Measurements from ENCODE around the gene DLK2.

The DLK2 gene

GRCh38 chr6:43448916-43449315, 6.4 kb downstream of the DLK2 start:
- no peak for TF ChIP-seq CTCF (IDR thresholded peaks at IDR 0.05; ENCODE audit: insufficient read depth, low read length, missing control alignments)
- CTCF ChIA-PET: interaction anchor here (0.7 to 6.1 kb wide), 5 partner anchors 9 to 185 kb away, joined by 3 to 33 read pairs (median 5); partner anchors contain the start of gene ABCC10
- POLR2A ChIA-PET: interaction anchor here (0.6 kb wide), 1 partner anchor 61 kb away, joined by 3 read pairs; the partner anchor contains the start of gene LRRC73
- H3K4me3 ChIP-seq (ENCODE audit: low read depth, low read length): no peak overlapping the region
- DNase-seq (ENCODE audit: low read depth, low spot score): no peak

GRCh38 chr6:43447604-43448003, 7.7 kb downstream of the DLK2 start:
- no peak for DNase-seq (ENCODE audit: low read depth, low spot score)
- H3K4me3 ChIP-seq (ENCODE audit: low read depth, low read length): no peak overlapping the region
- POLR2A ChIA-PET: no interaction called here
- TF ChIP-seq CTCF (IDR thresholded peaks at IDR 0.05; ENCODE audit: insufficient read depth, low read length, missing control alignments): no peak
- CTCF ChIA-PET: interaction anchor here (0.9 to 6.1 kb wide), 4 partner anchors 20 to 59 kb away, joined by 3 to 33 read pairs (median 4); partner anchors contain the start of gene ABCC10

- no peak for DNase-seq (ENCODE audit: low read depth, low spot score)
- no peak for TF ChIP-seq CTCF (IDR thresholded peaks at IDR 0.05; ENCODE audit: insufficient read depth, low read length, missing control alignments)
- POLR2A ChIA-PET: no interaction called here
- H3K4me3 ChIP-seq (ENCODE audit: low read depth, low read length): no peak overlapping the region
- CTCF ChIA-PET: interaction anchor here (4.7 to 6.1 kb wide), 2 partner anchors 9 to 61 kb away, joined by 33 read pairs; partner anchors contain the start of gene DLK2
Observed at GRCh38 chr6:43445576-43445975, 9.8 kb downstream of the DLK2 start.

GRCh38 chr6:43444582-43444981, 10.8 kb downstream of the DLK2 start:
- CTCF ChIA-PET: interaction anchor here (0.6 to 4.7 kb wide), 3 partner anchors 10 to 216 kb away, joined by 3 to 33 read pairs (median 5); partner anchors contain the start of genes DLK2 and DNPH1

GRCh38 chr6:43444036-43444435, 11.3 kb downstream of the DLK2 start:
- H3K4me3 ChIP-seq (ENCODE audit: low read depth, low read length): no peak overlapping the region
- no peak for TF ChIP-seq CTCF (IDR thresholded peaks at IDR 0.05; ENCODE audit: insufficient read depth, low read length, missing control alignments)
- ChIA-PET POLR2A (no interaction called here), CTCF (interaction anchor here (0.6 to 4.7 kb wide), 4 partner anchors 10 to 215 kb away, joined by 3 to 33 read pairs (median 4); partner anchors contain the start of genes DLK2 and DNPH1)
- DNase-seq (ENCODE audit: low read depth, low spot score): no peak

More at GRCh38 chr6:43444582-43444981, 10.8 kb downstream of the DLK2 start:
- TF ChIP-seq CTCF (IDR thresholded peaks at IDR 0.05; ENCODE audit: insufficient read depth, low read length, missing control alignments): no peak
- DNase-seq (ENCODE audit: low read depth, low spot score): no peak
- POLR2A ChIA-PET: no interaction called here
- H3K4me3 ChIP-seq (ENCODE audit: low read depth, low read length): no peak overlapping the region

- CTCF ChIA-PET: interaction anchor here (1.0 to 4.7 kb wide), 3 partner anchors 12 to 28 kb away, joined by 4 to 33 read pairs (median 5); partner anchors contain the start of genes ABCC10 and DLK2
- no peak for TF ChIP-seq CTCF (IDR thresholded peaks at IDR 0.05; ENCODE audit: insufficient read depth, low read length, missing control alignments)
- no peak overlapping the region for H3K4me3 ChIP-seq (ENCODE audit: low read depth, low read length)
- POLR2A ChIA-PET: no interaction called here
- no peak for DNase-seq (ENCODE audit: low read depth, low spot score)
Observed at GRCh38 chr6:43442935-43443334, 12.4 kb downstream of the DLK2 start.

All from AG04449 (cell line).